Cardiac muscle cell (in vitro differentiated cells and primary cell): Measurements from ENCODE around the gene GRIK5. TPM values are rescaled to one million over a fixed set of nuclear protein-coding genes. Genes with fewer than 3 reads are reported as not detected.

Source experiments
- DNase-seq, 2 donors: peaks; one replicate each; pipeline versions ENCODE4 v3.0.0 to v3.0.0-alpha.2; 2010 to 2017; ENCODE audit warnings: low read depth in 1 of 2, low spot score in 1 of 2
- H3K27ac ChIP-seq: fragments of 200-600 bp; sonication (generic); 2 replicates; pipeline ENCODE4 v1.5.1; 2016
- H3K27me3 ChIP-seq: fragments of 200-600 bp; sonication (generic); 2 replicates; pipeline ENCODE4 v1.6.0; 2016; ENCODE audit warnings: control low read depth
- H3K36me3 ChIP-seq: fragments of 200-600 bp; sonication (generic); 2 replicates; pipeline ENCODE4 v1.5.1; 2016; ENCODE audit warnings: control low read depth
- H3K4me1 ChIP-seq: fragments of 200-600 bp; sonication (generic); 2 replicates; pipeline ENCODE4 v1.8.1; 2017; ENCODE audit warnings: low read depth, mild to moderate bottlenecking, mixed run types
- H3K4me3 ChIP-seq: fragments of 200-600 bp; sonication (generic); 2 replicates; pipeline ENCODE4 v1.5.1; 2016; ENCODE audit warnings: mild to moderate bottlenecking
- H3K9me3 ChIP-seq: fragments of 200-600 bp; sonication (generic); 2 replicates; pipeline ENCODE4 v1.5.1; 2017; ENCODE audit warnings: low read depth, mild to moderate bottlenecking, control low read depth
- polyA plus RNA-seq: library from polyadenylated mRNA; unstranded; fragments of >200 nt; fragmentation: Nextera tagmentation; extraction: Ambion mirVana; gene quantifications from 2 replicates; pipeline ENCODE4 v1.2.1, GENCODE V29; 2016
- total RNA-seq: library from RNA; depleted of rRNA; stranded (reverse); fragments of >200 nt; gene quantifications from 2 replicates; pipeline ENCODE4 v1.2.3, GENCODE V29; 2016
- TF ChIP-seq, protein P1 (sequence below): IDR thresholded peaks from 2 replicates; pipeline ENCODE4 v1.5.1; 2012; ENCODE audit warnings: low read depth, mild to moderate bottlenecking, low read length

GRIK5 gene
- total and polyA plus RNA-seq, 2 experiments from 2014 or later: 3.4 to 11.8 TPM

DNA sequence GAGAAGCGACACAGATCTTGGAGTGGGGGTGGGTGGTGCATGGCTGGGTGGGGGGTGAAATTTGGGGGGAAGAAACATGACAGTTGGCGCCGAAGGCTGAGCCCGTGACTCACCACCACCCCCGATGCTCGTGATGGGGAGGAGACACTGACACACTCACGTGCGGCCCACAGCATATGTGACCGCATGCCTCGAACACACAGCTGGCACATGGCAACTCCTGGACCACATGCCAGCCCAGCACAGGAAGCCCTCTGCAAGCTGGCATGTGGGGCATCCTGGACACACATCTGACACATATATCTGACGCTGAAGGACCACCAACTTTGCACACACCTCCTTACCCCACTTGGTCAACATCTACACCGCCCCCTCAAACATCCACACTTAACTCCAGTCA is 1.2 kb upstream of the GRIK5 start:
- no peak overlapping the region for H3K27ac ChIP-seq
- no peak overlapping the region for H3K4me3 ChIP-seq
- peaks cover 15% of the 10 kb centered on the region for H3K4me1 ChIP-seq
- no peak for DNase-seq
- H3K9me3 ChIP-seq: no peaks in the 10 kb centered on the region
- H3K27me3 ChIP-seq: no peaks in the 10 kb centered on the region
- TF ChIP-seq, protein P1, sequence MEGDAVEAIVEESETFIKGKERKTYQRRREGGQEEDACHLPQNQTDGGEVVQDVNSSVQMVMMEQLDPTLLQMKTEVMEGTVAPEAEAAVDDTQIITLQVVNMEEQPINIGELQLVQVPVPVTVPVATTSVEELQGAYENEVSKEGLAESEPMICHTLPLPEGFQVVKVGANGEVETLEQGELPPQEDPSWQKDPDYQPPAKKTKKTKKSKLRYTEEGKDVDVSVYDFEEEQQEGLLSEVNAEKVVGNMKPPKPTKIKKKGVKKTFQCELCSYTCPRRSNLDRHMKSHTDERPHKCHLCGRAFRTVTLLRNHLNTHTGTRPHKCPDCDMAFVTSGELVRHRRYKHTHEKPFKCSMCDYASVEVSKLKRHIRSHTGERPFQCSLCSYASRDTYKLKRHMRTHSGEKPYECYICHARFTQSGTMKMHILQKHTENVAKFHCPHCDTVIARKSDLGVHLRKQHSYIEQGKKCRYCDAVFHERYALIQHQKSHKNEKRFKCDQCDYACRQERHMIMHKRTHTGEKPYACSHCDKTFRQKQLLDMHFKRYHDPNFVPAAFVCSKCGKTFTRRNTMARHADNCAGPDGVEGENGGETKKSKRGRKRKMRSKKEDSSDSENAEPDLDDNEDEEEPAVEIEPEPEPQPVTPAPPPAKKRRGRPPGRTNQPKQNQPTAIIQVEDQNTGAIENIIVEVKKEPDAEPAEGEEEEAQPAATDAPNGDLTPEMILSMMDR: no peak
- no peaks in the 10 kb centered on the region for H3K36me3 ChIP-seq

DNA sequence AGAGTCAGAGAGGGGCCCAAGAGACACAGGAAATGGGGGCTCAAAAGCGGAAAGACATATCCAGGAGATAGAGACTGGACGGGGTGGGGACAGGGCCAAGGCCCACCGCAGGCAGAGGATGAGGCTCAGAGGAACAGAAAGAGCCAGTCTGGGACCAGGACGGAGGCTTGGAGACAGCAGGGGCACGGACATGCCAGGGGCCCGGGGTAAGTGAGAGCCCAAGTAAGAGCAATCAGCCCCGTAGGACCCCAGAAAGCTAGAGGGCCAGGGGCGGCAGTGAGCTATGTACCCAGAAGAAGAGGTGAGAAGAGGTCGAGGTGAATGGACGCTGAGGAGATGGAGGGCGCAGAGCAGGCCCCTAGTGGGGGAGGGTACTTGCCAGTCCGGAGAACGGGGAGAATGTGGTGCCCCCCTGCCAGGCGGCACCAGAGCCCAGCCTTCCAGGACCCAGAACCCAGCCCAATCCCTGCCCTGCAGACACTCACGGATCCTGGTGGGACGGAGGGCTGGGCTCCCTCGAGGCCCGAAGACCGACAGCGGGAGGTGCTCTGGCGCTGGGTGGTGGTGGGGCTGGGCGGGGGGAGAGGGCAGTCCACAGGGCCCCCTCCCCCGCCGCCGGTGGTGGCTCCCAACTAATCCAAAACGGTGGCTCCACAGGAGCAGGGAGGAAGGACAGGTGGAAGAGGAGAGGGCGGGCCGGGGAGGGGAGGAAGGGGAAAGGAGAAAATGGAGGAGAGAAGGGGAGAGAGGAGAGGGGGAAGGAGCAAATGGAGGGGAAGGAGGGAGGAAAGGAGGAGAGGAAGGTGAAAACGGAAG is 1.0 kb downstream of the GRIK5 start:
- no peak for DNase-seq
- TF ChIP-seq, protein P1: no peak
- no peaks in the 10 kb centered on the region for H3K9me3 ChIP-seq
- peak overlapping the region; percentile 31 for H3K4me3 ChIP-seq
- H3K4me1 ChIP-seq: peaks cover 15% of the 10 kb centered on the region
- H3K27me3 ChIP-seq: no peaks in the 10 kb centered on the region
- no peaks in the 10 kb centered on the region for H3K36me3 ChIP-seq
- no peak overlapping the region for H3K27ac ChIP-seq

GRCh38 chr19:42068361-42068755 is 1.6 kb downstream of the GRIK5 start:
- no peak overlapping the region for H3K27ac ChIP-seq
- DNase-seq: no peak
- H3K4me1 ChIP-seq: peaks cover 15% of the 10 kb centered on the region
- TF ChIP-seq, protein P1: no peak
- no peaks in the 10 kb centered on the region for H3K27me3 ChIP-seq
- H3K9me3 ChIP-seq: no peaks in the 10 kb centered on the region
- no peak overlapping the region for H3K4me3 ChIP-seq
- H3K36me3 ChIP-seq: no peaks in the 10 kb centered on the region

DNA sequence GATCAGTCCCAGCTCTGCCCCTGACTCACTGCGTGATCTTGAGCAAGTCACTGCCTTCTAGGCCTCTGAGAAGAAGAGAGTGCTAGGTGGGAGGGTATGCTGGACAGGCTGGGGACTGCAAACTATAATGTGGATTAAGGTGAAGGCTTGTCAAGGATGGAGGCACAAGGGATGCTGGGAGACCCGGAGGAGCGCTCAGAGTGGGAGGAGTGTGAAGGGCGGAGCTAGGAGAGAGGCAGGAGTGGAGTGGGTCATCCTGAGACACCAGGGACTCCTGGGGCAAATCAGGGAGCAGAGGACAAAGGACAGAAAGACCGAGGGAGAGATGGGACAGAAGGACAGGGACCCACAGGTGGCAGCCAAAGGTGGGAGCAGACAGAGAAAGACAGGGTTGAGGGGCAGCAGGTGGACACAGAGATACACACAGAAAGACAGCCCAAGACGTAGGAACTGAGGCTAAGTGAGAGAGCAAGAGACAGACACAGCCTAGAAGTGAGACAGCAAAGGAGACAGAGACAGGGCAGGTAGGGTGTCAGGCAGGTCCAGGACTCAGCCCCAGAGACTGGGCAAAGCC is 2.6 kb downstream of the GRIK5 start:
- no peak for DNase-seq
- Histone ChIP-seq H3K9me3 (no peaks in the 10 kb centered on the region), H3K4me1 (peaks cover 15% of the 10 kb centered on the region), H3K36me3 (no peaks in the 10 kb centered on the region), H3K4me3 (no peak overlapping the region), H3K27me3 (no peaks in the 10 kb centered on the region), H3K27ac (no peak overlapping the region)
- TF ChIP-seq, protein P1: no peak

DNA sequence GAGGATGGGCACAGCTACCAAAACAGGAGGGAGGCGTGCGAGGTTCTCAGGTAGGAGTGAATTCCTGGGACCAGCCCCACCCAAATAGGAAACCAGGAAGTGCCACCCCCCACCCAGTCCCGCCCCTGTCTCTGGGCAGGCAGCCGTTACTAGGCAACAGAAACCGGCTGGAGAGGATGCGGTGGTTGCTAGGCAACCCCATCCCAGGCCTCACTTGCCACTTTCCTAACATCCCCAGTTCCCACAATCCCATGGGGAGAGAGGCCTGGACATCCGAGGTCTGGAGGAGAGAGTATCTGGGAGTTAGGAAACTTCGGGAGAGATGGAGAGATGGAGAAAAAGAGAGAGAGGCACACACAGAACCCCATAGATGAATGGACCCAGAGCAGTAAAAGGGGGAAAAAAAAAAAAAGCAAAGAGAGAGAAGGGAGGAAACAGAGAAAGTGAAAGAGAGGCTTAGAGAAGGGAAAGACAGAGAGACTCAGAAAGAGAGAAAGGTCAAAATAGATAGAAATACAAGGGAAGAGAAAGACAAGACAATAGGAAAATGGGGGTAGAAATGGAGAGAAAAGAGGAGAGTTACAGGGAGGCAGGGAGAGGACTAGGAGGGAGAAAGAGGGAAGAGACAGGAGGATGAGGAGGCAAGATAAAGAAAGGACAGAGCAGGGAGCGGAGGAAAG is 3.8 kb downstream of the GRIK5 start:
- peak in 1 of 2 donors; percentile 24 for DNase-seq
- no peaks in the 10 kb centered on the region for H3K27me3 ChIP-seq
- peaks cover 15% of the 10 kb centered on the region for H3K4me1 ChIP-seq
- no peak overlapping the region for H3K4me3 ChIP-seq
- H3K27ac ChIP-seq: no peak overlapping the region
- no peaks in the 10 kb centered on the region for H3K36me3 ChIP-seq
- no peaks in the 10 kb centered on the region for H3K9me3 ChIP-seq
- TF ChIP-seq, protein P1: no peak
